Pancreas (tissue), 10 donors: ENCODE data around the gene PAPOLA. TPM values are rescaled to one million over a fixed set of nuclear protein-coding genes. Genes with fewer than 3 reads are reported as not detected.

Source experiments
- ATAC-seq, 4 donors: fragments of 200-7000 bp; cut with Tn5 transposase; one replicate each; pipeline versions ENCODE4 v1.8.0 to v1.9.1; 2020; ENCODE audit warnings: mild to moderate bottlenecking in 4 of 4, moderate library complexity in 4 of 4
- DNase-seq, 6 donors: peaks; one replicate each; pipeline ENCODE4 v3.0.0-alpha.2; 2020
- FAIRE-seq: peaks from 2 replicates; lab custom pipeline; 2012; peaks lifted over from hg19 to GRCh38; lab: Jason Lieb, UNC
- H3K27ac ChIP-seq, 4 donors: fragments of 200-600 bp; sonication (generic); 1 replicate in 3 of 4; 2 replicates in 1 of 4; pipeline versions ENCODE4 v1.5.0 to v1.8.0; 2020
- H3K27me3 ChIP-seq, 4 donors: fragments of 200-600 bp; one replicate each; pipeline ENCODE4 v1.8.0; 2021
- H3K36me3 ChIP-seq, 3 donors: fragments of 200-600 bp; sonication (generic) in 1 of 3; one replicate each; pipeline versions ENCODE4 v1.5.0 to v1.8.0; 2020 to 2021
- H3K4me1 ChIP-seq, 3 donors: fragments of 200-600 bp; one replicate each; pipeline ENCODE4 v1.8.0; 2021
- H3K4me3 ChIP-seq, 4 donors: fragments of 200-600 bp; sonication (generic) in 2 of 4; one replicate each; pipeline versions ENCODE4 v1.5.0 to v1.8.0; 2020 to 2021
- H3K9me3 ChIP-seq, 4 donors: fragments of 200-600 bp; one replicate each; pipeline ENCODE4 v1.8.0; 2021
- WGBS, 2 donors: extraction: QIAGEN DNeasy Blood & Tissue Kit; methylation state at CpG; one replicate each; pipeline ENCODE4 v1.1.7; 2013; 5-methylcytosine and 5-hydroxymethylcytosine counted together
- intact Hi-C, 3 donors: fragments of 100-400 bp; cut with DNase I; formaldehyde crosslinking; loops; one replicate each; pipeline versions ENCODE4 v1.11.1 to v1.14.2; 2022
- polyA plus RNA-seq, 2 donors: library from polyadenylated mRNA; stranded (reverse); fragments of 200-250 nt; gene quantifications; one replicate each; pipeline ENCODE4 v1.2.3, GENCODE V29; 2013
- total RNA-seq, 6 donors: library from RNA; stranded (reverse); fragmentation: NEBNext Ultra II Directional in 4 of 6; extraction: Animal tissue kit (Norgen Biotek cat#: 25700) in 4 of 6; gene quantifications; one replicate each; pipeline versions ENCODE4 v1.2.1 to v1.2.4, GENCODE V29; 2021 to 2023
- TF ChIP-seq, protein P1 (sequence below), 4 donors: fragments of 200-600 bp; sonication (generic) in 3 of 4; IDR thresholded peaks; one replicate each; pipeline versions ENCODE4 v1.5.0 to v1.8.0; 2021; ENCODE audit warnings: antibody characterized with exemption in 4 of 4
- donor health status: healthy with polysubstance abuse.
- donor health status: DM: no; HTN: no; CAD: no; lungs with moderate emphysema.
- donor health status: DM: no; HTN: no; CAD: no.
- donor health status: control.
- donor health status: control.
- donor health status: Bipolar disorder and iron deficiency.
- donor health status: DM: yes; HTN: yes; CAD: no.
- donor health status: DM: no; HTN: no; CAD: no.
- donor health status: DM: no; HTN: no; CAD: no.
- donor health status: DM: yes; HTN: yes; CAD: no.

PAPOLA gene
- total and polyA plus RNA-seq, 8 donors, result 47.6 to 130 (median 78.6) TPM

DNA sequence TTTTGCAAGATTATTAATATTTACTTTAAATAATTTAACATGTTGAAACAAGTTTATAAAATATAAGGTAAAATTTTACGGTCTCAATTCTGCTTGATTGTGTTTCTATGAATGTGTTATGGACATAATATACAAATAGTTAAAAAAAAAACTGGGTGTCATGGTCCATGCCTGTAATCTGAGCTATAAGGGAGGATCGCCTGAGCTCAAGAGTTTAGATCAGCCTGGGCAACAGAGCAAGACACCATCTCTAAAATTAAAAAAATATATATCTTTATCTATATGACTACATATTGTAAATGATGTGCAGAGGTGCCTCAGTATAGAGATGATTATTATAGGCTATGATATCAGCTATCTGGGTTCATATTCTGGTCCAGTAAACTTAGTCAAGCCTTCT is 9.9 kb downstream of the PAPOLA start:
- ATAC-seq, result no peak
- WGBS, 2 donors, result 36 to 37% methylated on average over 2 of the region's 2 CpGs
- TF ChIP-seq, protein P1, sequence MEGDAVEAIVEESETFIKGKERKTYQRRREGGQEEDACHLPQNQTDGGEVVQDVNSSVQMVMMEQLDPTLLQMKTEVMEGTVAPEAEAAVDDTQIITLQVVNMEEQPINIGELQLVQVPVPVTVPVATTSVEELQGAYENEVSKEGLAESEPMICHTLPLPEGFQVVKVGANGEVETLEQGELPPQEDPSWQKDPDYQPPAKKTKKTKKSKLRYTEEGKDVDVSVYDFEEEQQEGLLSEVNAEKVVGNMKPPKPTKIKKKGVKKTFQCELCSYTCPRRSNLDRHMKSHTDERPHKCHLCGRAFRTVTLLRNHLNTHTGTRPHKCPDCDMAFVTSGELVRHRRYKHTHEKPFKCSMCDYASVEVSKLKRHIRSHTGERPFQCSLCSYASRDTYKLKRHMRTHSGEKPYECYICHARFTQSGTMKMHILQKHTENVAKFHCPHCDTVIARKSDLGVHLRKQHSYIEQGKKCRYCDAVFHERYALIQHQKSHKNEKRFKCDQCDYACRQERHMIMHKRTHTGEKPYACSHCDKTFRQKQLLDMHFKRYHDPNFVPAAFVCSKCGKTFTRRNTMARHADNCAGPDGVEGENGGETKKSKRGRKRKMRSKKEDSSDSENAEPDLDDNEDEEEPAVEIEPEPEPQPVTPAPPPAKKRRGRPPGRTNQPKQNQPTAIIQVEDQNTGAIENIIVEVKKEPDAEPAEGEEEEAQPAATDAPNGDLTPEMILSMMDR (IDR thresholded peaks at IDR 0.05), result no peak
- Histone ChIP-seq H3K4me1 (peaks cover 35 to 67% (median 35%) of the 10 kb centered on the region in 3 donors), H3K9me3 (no peaks in the 10 kb centered on the region), H3K27ac (no peak overlapping the region), H3K4me3 (no peak overlapping the region), H3K36me3 (no peaks in the 10 kb centered on the region), H3K27me3 (no peaks in the 10 kb centered on the region)
- DNase-seq, result no peak
- intact Hi-C loops, result no loop called here
- no peak for FAIRE-seq

GRCh38 chr14:96512602-96513397 is 10.6 kb downstream of the PAPOLA start:
- Histone ChIP-seq H3K4me3 (no peak overlapping the region), H3K27me3 (no peaks in the 10 kb centered on the region), H3K27ac (no peak overlapping the region), H3K9me3 (no peaks in the 10 kb centered on the region), H3K4me1 (peaks cover 35 to 67% (median 35%) of the 10 kb centered on the region in 3 donors), H3K36me3 (no peaks in the 10 kb centered on the region)
- DNase-seq (no peak), ATAC-seq (peak in 3 of 4 donors; percentile 11 to 46 (median 43)), FAIRE-seq (no peak)
- WGBS, 2 donors, result 66 to 73% methylated on average over 5 of the region's 5 CpGs
- intact Hi-C loops, result no loop called here
- TF ChIP-seq, protein P1 (IDR thresholded peaks at IDR 0.05), result no peak

DNA sequence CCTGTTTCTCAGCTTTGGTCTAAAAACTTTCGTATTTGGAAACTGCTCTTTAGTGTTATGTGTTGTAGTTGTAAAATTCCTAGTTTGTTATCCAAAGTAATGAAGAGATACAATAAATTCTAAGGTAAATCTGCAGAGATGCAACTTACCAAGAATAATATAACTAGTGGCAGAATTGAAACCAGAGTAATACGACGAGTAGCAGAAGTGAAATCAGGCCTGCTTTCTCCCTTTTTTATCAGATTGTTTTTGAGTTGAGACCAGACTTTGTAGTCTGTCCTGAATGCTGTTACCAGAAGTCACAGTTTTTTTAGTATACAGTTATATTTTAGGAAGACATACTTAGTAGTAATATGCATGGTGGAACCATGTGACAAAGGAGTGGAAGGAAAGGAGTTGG is 12.5 kb downstream of the PAPOLA start:
- no peak for DNase-seq
- intact Hi-C loops, result no loop called here
- Histone ChIP-seq H3K27ac (no peak overlapping the region), H3K27me3 (no peaks in the 10 kb centered on the region), H3K4me1 (peaks cover 32 to 59% (median 36%) of the 10 kb centered on the region in 3 donors), H3K4me3 (no peak overlapping the region), H3K36me3 (no peaks in the 10 kb centered on the region), H3K9me3 (no peaks in the 10 kb centered on the region)
- TF ChIP-seq, protein P1 (IDR thresholded peaks at IDR 0.05), result no peak
- ATAC-seq, result no peak
- 41 to 57% methylated on average over 3 of the region's 3 CpGs for WGBS, 2 donors
- no peak for FAIRE-seq

DNA sequence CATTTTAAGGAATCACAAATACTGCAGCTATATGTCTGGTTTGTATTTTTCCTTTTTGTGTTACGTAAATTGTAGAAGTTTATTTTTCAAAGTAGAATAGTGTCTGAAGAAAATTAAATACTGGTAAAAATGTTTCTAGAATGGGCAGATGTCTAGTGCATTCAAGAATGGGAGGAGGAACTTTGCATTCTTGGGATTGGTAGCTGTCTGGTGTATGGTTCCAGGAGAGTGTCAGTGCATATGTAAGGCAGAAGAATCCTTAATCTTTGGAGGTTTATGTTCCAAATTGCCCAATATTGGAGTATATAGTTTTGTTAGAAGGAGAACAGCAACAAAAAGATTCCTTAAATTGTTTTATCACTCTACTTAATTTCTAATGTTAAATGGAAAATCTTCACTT is 13.5 kb downstream of the PAPOLA start:
- no peaks in the 10 kb centered on the region for H3K27me3 ChIP-seq
- peaks cover 31 to 52% (median 39%) of the 10 kb centered on the region in 3 donors for H3K4me1 ChIP-seq
- no peaks in the 10 kb centered on the region for H3K9me3 ChIP-seq
- FAIRE-seq, result no peak
- no peak for DNase-seq
- WGBS, 2 donors, result 85 to 88% methylated on average over 1 of the region's 1 CpG
- peaks cover 0 to 5% (median 0%) of the 10 kb centered on the region in 3 donors for H3K36me3 ChIP-seq
- TF ChIP-seq, protein P1 (IDR thresholded peaks at IDR 0.05), result no peak
- ATAC-seq, result no peak
- no peak overlapping the region for H3K4me3 ChIP-seq
- intact Hi-C loops, result no loop called here
- H3K27ac ChIP-seq, result no peak overlapping the region

GRCh38 chr14:96516351-96516750 is 14.2 kb downstream of the PAPOLA start:
- peaks cover 0 to 11% (median 0%) of the 10 kb centered on the region in 3 donors for H3K36me3 ChIP-seq
- H3K4me3 ChIP-seq, result no peak overlapping the region
- 82 to 96% methylated on average over 1 of the region's 1 CpG for WGBS, 2 donors
- FAIRE-seq, result no peak
- peaks cover 28 to 46% (median 32%) of the 10 kb centered on the region in 3 donors for H3K4me1 ChIP-seq
- no peaks in the 10 kb centered on the region for H3K27me3 ChIP-seq
- H3K27ac ChIP-seq, result no peak overlapping the region
- no peak for DNase-seq
- intact Hi-C loops, result no loop called here
- no peak for ATAC-seq
- TF ChIP-seq, protein P1 (IDR thresholded peaks at IDR 0.05), result no peak
- no peaks in the 10 kb centered on the region for H3K9me3 ChIP-seq
